ENCODE results near the gene WDPCP.
"Not testable (repeated sequence)": the region's sequence is repeated elsewhere in the genome, so short reads cannot be mapped to it uniquely, and the experiment has no call there.

The WDPCP gene

GRCh38 chr2:63159262-63159661 is 429.0 kb downstream of the WDPCP start:
- no peak for TF ChIP-seq CTCF (IDR thresholded peaks at IDR 0.05; ENCODE audit: extremely low read depth, missing control alignments)
- DNase-seq (ENCODE audit: low spot score): no peak

- not testable (repeated sequence) for DNase-seq (ENCODE audit: low spot score)
Observed at GRCh38 chr2:63136683-63137082, 451.6 kb downstream of the WDPCP start.

- no peak for DNase-seq (ENCODE audit: low spot score)
- TF ChIP-seq CTCF (IDR thresholded peaks at IDR 0.05; ENCODE audit: extremely low read depth, missing control alignments): no peak
Observed at GRCh38 chr2:63132020-63132419, 456.3 kb downstream of the WDPCP start.

- DNase-seq (ENCODE audit: low spot score): no peak
- no peak for TF ChIP-seq CTCF (IDR thresholded peaks at IDR 0.05; ENCODE audit: extremely low read depth, missing control alignments)
Observed at GRCh38 chr2:63131196-63131595, 457.1 kb downstream of the WDPCP start.

GRCh38 chr2:63127594-63127993 is 460.7 kb downstream of the WDPCP start:
- no peak for TF ChIP-seq CTCF (IDR thresholded peaks at IDR 0.05; ENCODE audit: extremely low read depth, missing control alignments)
- no peak for DNase-seq (ENCODE audit: low spot score)

GRCh38 chr2:63124850-63125249 is 463.4 kb downstream of the WDPCP start:
- DNase-seq (ENCODE audit: low spot score): peak; percentile 7
- TF ChIP-seq CTCF (IDR thresholded peaks at IDR 0.05; ENCODE audit: extremely low read depth, missing control alignments): no peak

- TF ChIP-seq CTCF (IDR thresholded peaks at IDR 0.05; ENCODE audit: extremely low read depth, missing control alignments): no peak
- peak; percentile 33 for DNase-seq (ENCODE audit: low spot score)
Observed at GRCh38 chr2:63124218-63124617, 464.1 kb downstream of the WDPCP start.

- TF ChIP-seq CTCF (IDR thresholded peaks at IDR 0.05; ENCODE audit: extremely low read depth, missing control alignments): no peak
- DNase-seq (ENCODE audit: low spot score): no peak
Observed at GRCh38 chr2:63122921-63123320, 465.4 kb downstream of the WDPCP start.

Measured in GM20000 (cell line).